Measurements from ENCODE around the gene JUNB. TPM values are rescaled to one million over a fixed set of nuclear protein-coding genes. Genes with fewer than 3 reads are reported as not detected.

Gene JUNB
- total RNA-seq, 1 donor from 2014 or later, result 151 TPM

Small RNA genes lying within 50 kb of the gene (small RNA-seq; reads per million reads assigned to genes)
- gene MIR5684 (ENCODE audit: low replicate concordance), result not detected

Other genes with a start within 250 kb of the JUNB start
- gene ZNF564, start 240.0 kb upstream of the JUNB start, total RNA-seq, result 21.3 TPM
- gene ZNF490, start 180.7 kb upstream of the JUNB start, total RNA-seq, result 4.5 TPM
- gene ZNF791, start 180.6 kb upstream of the JUNB start, total RNA-seq, result 18.1 TPM
- gene MAN2B1, start 124.7 kb upstream of the JUNB start, total RNA-seq, result 29.9 TPM
- gene WDR83, start 124.7 kb upstream of the JUNB start, total RNA-seq, result 4.6 TPM
- gene DHPS, start 109.6 kb upstream of the JUNB start, total RNA-seq, result 42.4 TPM
- not detected for gene GNG14, start 103.5 kb upstream of the JUNB start, total RNA-seq
- 3.5 TPM for gene FBXW9, start 94.9 kb upstream of the JUNB start, total RNA-seq
- gene TNPO2, start 67.6 kb upstream of the JUNB start, total RNA-seq, result 31.6 TPM
- gene TRIR, start 56.8 kb upstream of the JUNB start, total RNA-seq, result 98.1 TPM
- gene GET3, start 54.0 kb upstream of the JUNB start, total RNA-seq, result 36.6 TPM
- gene BEST2, start 39.7 kb upstream of the JUNB start, total RNA-seq, result 0.99 TPM
- gene HOOK2, start 15.9 kb upstream of the JUNB start, total RNA-seq, result 31.8 TPM
- 164 TPM for gene PRDX2, start 10.3 kb downstream of the JUNB start, total RNA-seq
- 0.39 TPM for gene THSD8, start 10.6 kb downstream of the JUNB start, total RNA-seq
- gene RNASEH2A, start 15.1 kb downstream of the JUNB start, total RNA-seq, result 7.2 TPM
- not detected for gene RTBDN, start 43.1 kb downstream of the JUNB start, total RNA-seq
- gene MAST1, start 47.0 kb downstream of the JUNB start, total RNA-seq, result 0.49 TPM
- 14.1 TPM for gene DNASE2, start 90.0 kb downstream of the JUNB start, total RNA-seq
- gene KLF1, start 95.7 kb downstream of the JUNB start, total RNA-seq, result 1.7 TPM
- 20.4 TPM for gene GCDH, start 99.7 kb downstream of the JUNB start, total RNA-seq
- gene SYCE2, start 127.8 kb downstream of the JUNB start, total RNA-seq, result 0.39 TPM
- 21.6 TPM for gene FARSA, start 142.2 kb downstream of the JUNB start, total RNA-seq
- 401 TPM for gene CALR, start 147.1 kb downstream of the JUNB start, total RNA-seq
- 42.5 TPM for gene RAD23A, start 154.4 kb downstream of the JUNB start, total RNA-seq
- gene GADD45GIP1, start 165.7 kb downstream of the JUNB start, total RNA-seq, result 13.9 TPM
- gene DAND5, start 178.1 kb downstream of the JUNB start, total RNA-seq, result not detected
- 75.5 TPM for gene NFIX, start 204.0 kb downstream of the JUNB start, total RNA-seq